Activated T-helper 1 cell treated with anti-CD3 and anti-CD28 coated beads, Interleukin-12 subunit alpha, Interleukin-12 subunit beta, Interleukin-2, Interleukin-4 antibody, amounts not matched to agents 30 ng/mL and 10 ng/mL and 1 ng/mL, durations not matched to agents 14 hours and 24 hours and 36 hours (primary cell): ENCODE results near the gene XPO6. TPM values are rescaled to one million over a fixed set of nuclear protein-coding genes. Genes with fewer than 3 reads are reported as not detected.
A peak's percentile ranks its signal among the peaks of the same experiment; 100 is the strongest.

Experiments used
- DNase-seq: peaks from one replicate; pipeline ENCODE4 v3.0.0; 2021; ENCODE audit warnings: low spot score
- H3K27ac Mint-ChIP-seq: one replicate; pipeline ENCODE4 v1.8.0; 2021; ENCODE audit warnings: mild to moderate bottlenecking, mixed read lengths
- H3K27me3 Mint-ChIP-seq: one replicate; pipeline ENCODE4 v1.8.0; 2022; ENCODE audit warnings: mild to moderate bottlenecking, moderate library complexity, mixed read lengths; ENCODE audit not compliant: insufficient read depth
- H3K36me3 Mint-ChIP-seq: one replicate; pipeline ENCODE4 v1.8.0; 2021; ENCODE audit warnings: low read depth, mixed read lengths
- H3K4me1 Mint-ChIP-seq: one replicate; pipeline ENCODE4 v1.8.0; 2021; ENCODE audit warnings: low read depth, mixed read lengths
- H3K4me3 Mint-ChIP-seq: one replicate; pipeline ENCODE4 v1.8.0; 2021; ENCODE audit warnings: mild to moderate bottlenecking, moderate library complexity, mixed read lengths
- H3K9me3 Mint-ChIP-seq: one replicate; pipeline ENCODE4 v1.8.0; 2021; ENCODE audit warnings: mixed read lengths
- intact Hi-C: fragments of 100-400 bp; cut with micrococcal nuclease; formaldehyde crosslinking; loops from one replicate; pipeline ENCODE4 v1.15.1; 2024
- total RNA-seq: library from RNA; stranded (reverse); gene quantifications from 2 replicates; pipeline ENCODE4 v1.2.3, GENCODE V29; 2022

XPO6 gene
- total RNA-seq, 1 donor from 2014 or later, result 225 TPM

DNA sequence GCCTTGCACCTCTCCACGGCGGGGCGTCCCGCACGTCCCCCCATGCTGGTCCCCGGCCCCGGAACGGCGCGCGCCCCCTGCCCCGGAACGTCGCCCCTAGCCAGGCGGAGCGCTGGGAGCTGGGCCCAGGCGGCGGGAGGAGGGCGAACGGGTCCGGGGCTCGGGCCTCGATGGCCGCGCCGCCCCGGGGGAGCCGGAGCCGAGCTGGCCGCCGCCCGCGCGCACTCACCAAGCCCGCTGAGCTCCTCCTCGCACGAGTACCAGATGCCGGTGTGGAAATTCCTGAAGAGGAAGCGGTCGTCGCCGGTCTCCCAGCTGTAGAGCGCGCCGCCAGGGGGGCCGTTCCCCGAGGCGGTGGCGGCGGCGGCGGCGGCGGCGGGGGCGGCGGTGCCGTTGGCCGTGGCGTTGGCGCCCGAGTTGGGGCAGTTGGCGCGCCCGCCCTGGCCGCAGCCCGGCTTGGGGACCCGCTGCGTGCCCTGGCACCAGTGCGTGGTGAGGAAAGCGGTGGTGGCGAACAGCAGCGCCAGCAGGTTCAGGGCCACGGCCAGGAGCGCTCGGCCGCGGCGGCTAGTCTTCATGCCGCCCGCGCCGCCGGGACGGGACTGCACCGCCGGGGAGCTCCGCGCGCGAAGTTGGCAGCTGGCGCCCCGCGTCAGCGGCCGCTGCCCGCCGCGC lies 148.8 kb downstream of the XPO6 start:
- H3K27me3 Mint-ChIP-seq, result peaks cover 48% of the 10 kb centered on the region

DNA sequence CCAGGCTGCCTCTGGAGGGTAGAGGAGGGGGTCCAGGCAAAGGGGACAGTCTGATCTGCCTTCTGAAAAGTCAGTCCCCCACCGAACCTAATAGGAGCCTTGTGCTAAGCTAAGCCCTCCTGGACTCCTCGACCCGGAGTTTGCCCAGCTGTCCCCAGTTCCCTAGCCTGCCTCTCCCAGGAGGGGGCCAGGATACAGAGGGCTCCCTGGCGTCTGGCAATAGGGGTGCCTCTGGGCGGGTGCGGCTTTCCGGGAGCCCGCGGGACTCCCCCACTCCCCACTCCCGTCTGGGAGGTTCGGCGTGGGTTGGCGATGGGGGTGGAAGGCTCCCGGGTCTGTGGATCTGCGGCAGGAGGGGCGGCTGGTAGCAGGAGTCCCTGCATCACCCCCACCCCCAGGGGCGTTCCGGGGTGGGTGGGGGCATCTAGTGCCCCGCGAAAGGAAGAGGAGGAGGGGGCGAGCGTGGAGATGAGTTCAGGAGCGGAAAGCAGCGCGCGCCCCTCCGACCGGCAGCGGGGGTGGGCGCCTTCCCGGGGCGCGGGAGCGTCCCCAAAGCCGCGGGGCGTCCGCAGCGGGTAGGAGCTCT lies 149.4 kb downstream of the XPO6 start:
- Mint-ChIP-seq H3K27me3 (peaks cover 48% of the 10 kb centered on the region), H3K36me3 (no peaks in the 10 kb centered on the region), H3K4me3 (no peak overlapping the region)

More for the DNA sequence above, 148.8 kb downstream of the XPO6 start:
- no peak overlapping the region for H3K27ac Mint-ChIP-seq
- no peak overlapping the region for H3K4me3 Mint-ChIP-seq
- no peak for DNase-seq
- H3K4me1 Mint-ChIP-seq, result peaks cover 7% of the 10 kb centered on the region
- intact Hi-C loops, result no loop called here
- H3K9me3 Mint-ChIP-seq, result no peaks in the 10 kb centered on the region
- no peaks in the 10 kb centered on the region for H3K36me3 Mint-ChIP-seq

DNA sequence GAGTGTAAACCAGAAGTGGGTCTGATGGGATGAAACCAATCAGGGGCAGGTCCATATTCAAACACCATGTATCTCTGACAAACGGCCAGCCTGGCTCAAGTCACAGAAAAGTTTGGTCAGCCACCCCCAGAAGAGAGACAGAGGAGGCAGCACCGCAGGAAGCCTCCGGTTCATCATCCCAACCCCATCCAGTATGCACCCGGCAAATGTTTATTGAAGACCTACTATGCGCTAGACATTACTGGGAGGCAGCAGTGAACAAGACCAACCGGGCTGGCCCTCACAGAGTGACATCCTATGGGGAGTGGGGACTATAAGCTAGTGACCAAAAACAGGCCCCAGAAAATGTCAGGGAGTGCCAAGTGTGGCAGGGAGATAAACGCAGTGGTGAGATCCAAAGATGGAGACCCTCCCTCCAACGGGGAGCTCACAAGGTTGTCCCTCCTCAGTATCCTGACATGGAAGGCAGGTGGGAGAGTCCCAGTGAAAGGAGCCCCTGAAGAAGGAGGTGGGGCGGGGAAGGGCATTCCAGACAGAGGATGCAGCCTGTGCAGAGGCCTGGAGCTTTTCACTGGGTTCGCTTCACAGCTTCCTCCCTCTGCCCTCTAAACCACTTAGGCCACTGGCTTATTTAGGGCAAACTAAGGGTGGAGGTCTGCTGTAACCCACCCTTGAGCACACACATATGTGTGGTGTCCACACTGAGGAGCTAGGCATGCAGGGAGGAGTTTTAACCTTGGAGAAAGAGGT lies 150.2 kb downstream of the XPO6 start:
- H3K27me3 Mint-ChIP-seq, result peaks cover 53% of the 10 kb centered on the region
- intact Hi-C loops, result no loop called here
- peak overlapping the region; percentile 15 for H3K4me3 Mint-ChIP-seq
- no peak for DNase-seq
- peaks cover 7% of the 10 kb centered on the region for H3K4me1 Mint-ChIP-seq
- no peaks in the 10 kb centered on the region for H3K9me3 Mint-ChIP-seq
- H3K27ac Mint-ChIP-seq, result no peak overlapping the region
- no peaks in the 10 kb centered on the region for H3K36me3 Mint-ChIP-seq

More for the DNA sequence above, 149.4 kb downstream of the XPO6 start:
- no peak for DNase-seq
- intact Hi-C loops, result no loop called here
- Mint-ChIP-seq H3K4me1 (peaks cover 7% of the 10 kb centered on the region), H3K27ac (no peak overlapping the region), H3K9me3 (no peaks in the 10 kb centered on the region)

DNA sequence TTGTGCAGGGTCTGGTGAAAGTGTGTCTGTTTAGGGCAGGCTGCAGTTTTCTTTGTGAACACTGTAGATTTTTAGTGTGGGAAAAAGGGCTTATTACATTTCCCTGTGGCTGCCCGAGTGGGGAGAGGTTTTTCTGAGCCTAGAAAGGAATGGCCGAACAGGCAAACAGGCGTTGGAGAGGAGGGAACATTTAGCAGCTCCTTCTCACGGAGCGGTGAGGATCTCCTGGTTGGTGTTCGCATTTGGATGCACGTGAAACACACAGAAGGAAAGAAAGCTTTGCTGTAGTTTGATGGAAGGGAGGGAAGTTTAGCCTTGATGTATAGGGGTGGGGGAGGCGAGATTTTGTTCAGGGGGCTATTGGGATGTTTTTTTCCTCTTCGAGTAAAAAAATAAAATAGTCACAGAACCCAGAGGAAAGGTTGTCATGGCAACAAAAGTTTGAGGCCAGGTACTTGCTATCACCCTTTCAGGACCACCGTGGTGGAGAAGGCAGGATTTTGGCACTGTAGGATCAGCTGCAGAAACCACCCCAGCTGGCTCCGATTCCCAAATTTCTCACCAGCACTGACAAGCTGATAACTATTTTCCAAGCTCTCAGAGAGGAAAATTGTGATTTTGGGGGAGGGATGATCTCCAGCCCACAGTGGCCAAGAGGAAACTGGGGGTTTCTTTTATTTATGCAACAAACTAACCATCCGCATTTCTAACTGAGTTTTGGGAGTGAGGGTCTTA lies 151.8 kb downstream of the XPO6 start:
- H3K4me3 Mint-ChIP-seq, result no peak overlapping the region
- intact Hi-C loops, result no loop called here
- H3K36me3 Mint-ChIP-seq, result no peaks in the 10 kb centered on the region
- peaks cover 7% of the 10 kb centered on the region for H3K4me1 Mint-ChIP-seq
- H3K27ac Mint-ChIP-seq, result no peak overlapping the region
- H3K27me3 Mint-ChIP-seq, result peaks cover 50% of the 10 kb centered on the region
- H3K9me3 Mint-ChIP-seq, result no peaks in the 10 kb centered on the region
- DNase-seq, result no peak

DNA sequence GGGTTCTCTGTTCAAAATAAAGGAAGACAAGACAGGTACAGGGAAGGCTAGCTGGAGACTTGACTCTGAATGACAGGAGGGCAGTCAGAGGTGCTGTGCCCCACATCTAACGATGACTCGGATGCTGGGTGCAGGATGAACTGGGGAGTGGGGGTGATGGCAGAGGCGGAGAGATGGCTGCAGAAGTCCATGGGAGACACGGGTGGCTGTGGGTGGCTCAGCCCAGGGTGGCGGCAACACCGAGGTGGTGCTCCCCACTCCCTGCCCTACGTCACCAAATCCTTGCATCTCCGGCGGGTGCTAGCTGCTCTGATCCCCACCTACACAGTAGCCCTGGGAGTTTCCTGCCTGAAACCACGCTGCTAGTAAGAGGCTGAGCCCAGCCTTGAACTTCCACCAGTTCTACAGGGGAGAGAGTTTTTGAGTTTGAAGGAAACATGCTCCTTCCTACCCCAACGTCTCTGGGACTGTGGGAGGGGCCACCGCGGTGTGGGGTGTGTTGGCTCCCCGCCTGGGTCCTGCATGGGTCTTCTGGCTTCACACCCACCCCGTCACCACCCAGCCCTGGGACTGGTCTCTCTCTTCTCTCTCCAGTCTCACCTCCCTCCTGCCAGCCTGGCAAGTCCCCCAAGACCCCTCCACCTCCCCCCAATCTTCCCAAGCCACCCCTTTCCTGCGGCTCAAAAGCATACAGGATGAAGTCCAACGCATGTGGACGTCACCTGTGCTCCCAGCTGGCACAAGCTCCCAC lies 152.8 kb downstream of the XPO6 start:
- peaks cover 40% of the 10 kb centered on the region for H3K27me3 Mint-ChIP-seq
- H3K36me3 Mint-ChIP-seq, result no peaks in the 10 kb centered on the region
- intact Hi-C loops, result no loop called here
- H3K4me1 Mint-ChIP-seq, result peaks cover 7% of the 10 kb centered on the region
- no peak for DNase-seq
- no peaks in the 10 kb centered on the region for H3K9me3 Mint-ChIP-seq
- no peak overlapping the region for H3K4me3 Mint-ChIP-seq
- no peak overlapping the region for H3K27ac Mint-ChIP-seq

DNA sequence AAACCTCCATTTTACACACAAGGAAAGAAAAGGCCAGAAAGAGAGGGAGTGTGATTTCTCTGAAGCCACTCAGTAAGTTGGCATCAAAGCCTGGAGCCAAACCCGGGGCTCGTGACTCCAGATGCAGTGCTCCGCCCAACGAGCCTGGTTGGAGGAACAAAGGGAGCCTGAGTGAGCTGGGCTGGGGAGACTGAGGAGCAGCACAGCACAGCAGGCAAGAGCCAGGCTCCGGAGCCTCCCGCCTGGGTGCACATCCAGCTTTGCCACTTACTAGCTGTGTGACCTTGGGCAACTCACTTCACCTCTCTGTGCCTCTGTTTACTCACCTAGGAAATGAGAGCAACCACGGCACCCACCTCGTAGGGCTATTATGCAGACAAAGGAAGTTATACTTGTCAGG lies 153.8 kb downstream of the XPO6 start:
- no peaks in the 10 kb centered on the region for H3K36me3 Mint-ChIP-seq

DNA sequence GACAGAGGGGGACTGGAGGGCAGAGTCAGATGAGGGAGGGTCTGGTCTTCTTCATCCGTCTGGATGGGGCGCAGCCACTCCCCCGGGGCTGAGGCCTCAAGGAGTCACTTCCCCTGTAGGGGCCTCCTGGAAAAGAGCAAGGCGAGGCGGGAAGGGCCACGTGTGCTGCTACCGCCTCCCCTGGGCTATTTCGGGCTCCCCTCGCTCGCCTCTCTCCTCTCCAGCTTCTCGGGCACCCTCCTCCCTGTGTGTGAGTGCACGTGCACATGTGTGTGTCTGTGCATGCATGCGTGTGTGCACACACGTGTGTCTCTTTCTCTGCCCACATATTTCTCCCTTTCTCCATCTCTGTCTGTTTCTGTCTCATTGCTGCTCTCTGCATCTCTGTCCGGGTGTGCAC lies 158.3 kb downstream of the XPO6 start:
- Mint-ChIP-seq H3K4me3 (no peak overlapping the region), H3K36me3 (no peaks in the 10 kb centered on the region), H3K27ac (no peak overlapping the region), H3K9me3 (peaks cover 5% of the 10 kb centered on the region), H3K4me1 (peaks cover 1% of the 10 kb centered on the region), H3K27me3 (peaks cover 9% of the 10 kb centered on the region)
- intact Hi-C loops, result no loop called here
- no peak for DNase-seq

More for the DNA sequence above, 153.8 kb downstream of the XPO6 start:
- Mint-ChIP-seq H3K27ac (no peak overlapping the region), H3K4me3 (no peak overlapping the region), H3K9me3 (no peaks in the 10 kb centered on the region), H3K4me1 (peaks cover 7% of the 10 kb centered on the region), H3K27me3 (peaks cover 38% of the 10 kb centered on the region)
- DNase-seq, result no peak
- intact Hi-C loops, result no loop called here

DNA sequence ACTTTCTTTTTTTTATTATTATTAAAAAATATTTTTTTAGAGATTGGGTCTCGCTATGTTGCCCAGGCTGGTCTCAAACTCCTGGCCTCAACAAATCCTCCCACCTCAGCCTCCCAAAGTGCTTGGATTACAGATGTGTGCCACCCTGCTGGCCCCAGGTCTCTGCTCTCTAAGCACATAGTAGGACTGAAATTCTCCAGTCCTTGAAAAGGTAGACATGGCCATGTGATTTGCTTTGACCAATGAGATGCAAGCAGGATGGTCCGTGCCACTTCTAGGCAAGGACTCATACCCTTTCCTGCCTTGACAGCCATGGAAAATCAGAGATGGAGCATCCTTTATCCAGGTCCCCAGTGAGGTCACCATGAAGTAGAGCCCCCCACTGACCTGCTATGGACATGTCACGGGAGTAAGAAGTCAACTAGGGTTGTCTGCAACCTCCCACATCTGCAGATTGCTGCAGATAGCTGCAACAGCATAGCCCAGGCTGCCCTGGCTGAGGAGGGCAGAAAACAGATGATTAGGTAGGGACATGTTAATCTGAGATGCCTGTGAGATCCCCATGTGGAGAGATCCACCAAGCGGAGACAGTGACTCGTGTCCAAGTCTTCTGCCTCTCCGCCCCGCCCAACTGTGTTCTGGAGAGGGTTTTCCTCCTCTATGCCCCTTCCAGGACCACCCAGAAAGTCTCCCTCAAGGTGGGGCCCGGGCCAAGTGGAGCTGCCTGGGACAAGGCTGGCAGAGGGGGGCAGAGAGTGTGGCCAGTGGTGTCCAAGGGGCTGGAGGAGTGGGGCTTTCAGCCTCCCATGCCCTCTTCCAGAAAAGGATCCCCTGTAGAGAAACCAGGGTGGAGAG lies 159.3 kb downstream of the XPO6 start:
- Mint-ChIP-seq H3K9me3 (peaks cover 7% of the 10 kb centered on the region), H3K27me3 (peaks cover 7% of the 10 kb centered on the region), H3K36me3 (no peaks in the 10 kb centered on the region), H3K4me1 (no peaks in the 10 kb centered on the region), H3K27ac (no peak overlapping the region), H3K4me3 (no peak overlapping the region)
- DNase-seq, result no peak
- intact Hi-C loops, result no loop called here

DNA sequence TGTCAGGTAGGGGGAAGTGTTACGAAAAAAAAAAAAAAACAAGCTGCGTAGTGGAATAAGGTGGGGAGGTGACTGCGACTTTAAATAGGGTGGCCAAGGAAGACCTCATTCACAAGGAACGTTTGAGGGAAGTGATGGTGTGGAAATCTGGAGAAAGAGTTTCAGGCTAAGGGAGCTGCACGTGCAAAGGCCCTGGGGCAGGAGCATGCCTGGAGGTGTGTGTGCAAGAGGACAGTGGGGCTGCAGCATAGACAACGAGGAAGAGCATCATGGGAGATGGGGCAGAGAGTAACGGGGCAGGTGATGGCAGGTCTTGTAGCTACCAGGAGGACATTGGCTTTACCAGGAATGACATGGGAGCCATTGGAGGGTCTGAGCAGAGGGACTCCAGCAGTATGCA lies 160.3 kb downstream of the XPO6 start:
- no peak for DNase-seq
- Mint-ChIP-seq H3K27ac (no peak overlapping the region), H3K36me3 (no peaks in the 10 kb centered on the region), H3K4me1 (no peaks in the 10 kb centered on the region), H3K27me3 (no peaks in the 10 kb centered on the region), H3K4me3 (no peak overlapping the region), H3K9me3 (peaks cover 12% of the 10 kb centered on the region)
- intact Hi-C loops, result no loop called here
